Neural cell (in vitro differentiated cells): ENCODE measurements around the gene TMEM164.

Experiments used
- EP300 ChIP-seq: fragments of 450-650 bp; conservative IDR thresholded peaks from 2 replicates; pipeline ENCODE4 v1.6.1; 2014; ENCODE audit warnings: antibody characterized with exemption, mild to moderate bottlenecking, moderate library complexity; ENCODE audit not compliant: poor library complexity, severe bottlenecking
- EZH2 ChIP-seq: fragments of 200-600, 300-800 bp; shearing (Covaris generic), sonication (generic); IDR thresholded peaks from 2 replicates; pipeline ENCODE4 v1.6.1; 2014; ENCODE audit warnings: antibody characterized with exemption, low read length, borderline replicate concordance, mild to moderate bottlenecking; ENCODE audit not compliant: insufficient read depth, poor library complexity, severe bottlenecking
- MXI1 ChIP-seq: fragments of 450-650 bp; conservative IDR thresholded peaks from 2 replicates; pipeline ENCODE4 v1.6.1; 2014; ENCODE audit warnings: antibody characterized with exemption, mild to moderate bottlenecking; ENCODE audit not compliant: poor library complexity, severe bottlenecking
- POLR2AphosphoS5 ChIP-seq: IDR thresholded peaks from 2 replicates; pipeline ENCODE4 v1.6.1; 2012
- RAD21 ChIP-seq: fragments of 450-650 bp; conservative IDR thresholded peaks from 2 replicates; pipeline ENCODE4 v1.6.1; 2014; ENCODE audit warnings: antibody characterized with exemption, mild to moderate bottlenecking, moderate library complexity
- SMC3 ChIP-seq: fragments of 450-650 bp; conservative IDR thresholded peaks from 2 replicates; pipeline ENCODE4 v1.6.1; 2014; ENCODE audit warnings: antibody characterized with exemption, mild to moderate bottlenecking, moderate library complexity; ENCODE audit not compliant: poor library complexity
- TAF1 ChIP-seq: IDR thresholded peaks from 2 replicates; pipeline ENCODE4 v1.6.1; 2012; ENCODE audit warnings: low read depth
- TF ChIP-seq, protein P1 (sequence below): fragments of 450-650 bp; IDR thresholded peaks from 2 replicates; pipeline ENCODE4 v1.5.1; 2014; ENCODE audit warnings: antibody characterized with exemption, mild to moderate bottlenecking, moderate library complexity; ENCODE audit not compliant: poor library complexity, severe bottlenecking
- TF ChIP-seq, protein P2 (sequence below): IDR thresholded peaks from 2 replicates; pipeline ENCODE4 v1.6.1; 2012; ENCODE audit warnings: borderline replicate concordance

DNA sequence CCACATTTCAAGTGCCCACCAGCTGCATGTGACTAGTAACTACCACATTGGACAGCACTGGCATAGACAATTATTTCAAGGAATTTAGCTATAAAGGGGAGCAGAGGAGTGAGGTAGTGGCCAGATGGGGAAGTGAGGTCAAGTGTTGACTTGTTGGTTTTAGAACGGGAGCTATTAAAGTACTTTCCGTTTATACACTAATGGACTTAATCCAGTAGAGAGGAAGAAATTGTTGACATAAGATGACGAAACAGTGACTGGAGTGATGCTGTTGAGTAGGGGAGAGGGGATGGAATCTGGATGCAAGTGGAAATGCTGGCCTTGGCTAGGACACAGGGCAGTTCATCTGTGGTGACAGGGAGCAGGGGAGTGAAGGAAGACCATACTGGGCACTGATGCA, 160.6 kb downstream of the TMEM164 start:
- TF ChIP-seq, protein P1, sequence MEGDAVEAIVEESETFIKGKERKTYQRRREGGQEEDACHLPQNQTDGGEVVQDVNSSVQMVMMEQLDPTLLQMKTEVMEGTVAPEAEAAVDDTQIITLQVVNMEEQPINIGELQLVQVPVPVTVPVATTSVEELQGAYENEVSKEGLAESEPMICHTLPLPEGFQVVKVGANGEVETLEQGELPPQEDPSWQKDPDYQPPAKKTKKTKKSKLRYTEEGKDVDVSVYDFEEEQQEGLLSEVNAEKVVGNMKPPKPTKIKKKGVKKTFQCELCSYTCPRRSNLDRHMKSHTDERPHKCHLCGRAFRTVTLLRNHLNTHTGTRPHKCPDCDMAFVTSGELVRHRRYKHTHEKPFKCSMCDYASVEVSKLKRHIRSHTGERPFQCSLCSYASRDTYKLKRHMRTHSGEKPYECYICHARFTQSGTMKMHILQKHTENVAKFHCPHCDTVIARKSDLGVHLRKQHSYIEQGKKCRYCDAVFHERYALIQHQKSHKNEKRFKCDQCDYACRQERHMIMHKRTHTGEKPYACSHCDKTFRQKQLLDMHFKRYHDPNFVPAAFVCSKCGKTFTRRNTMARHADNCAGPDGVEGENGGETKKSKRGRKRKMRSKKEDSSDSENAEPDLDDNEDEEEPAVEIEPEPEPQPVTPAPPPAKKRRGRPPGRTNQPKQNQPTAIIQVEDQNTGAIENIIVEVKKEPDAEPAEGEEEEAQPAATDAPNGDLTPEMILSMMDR = no peak
- TF ChIP-seq TAF1 (no peak), POLR2AphosphoS5 (no peak), EZH2 (no peak), MXI1 (no peak), SMC3 (no peak), RAD21 (no peak), EP300 (no peak)
- TF ChIP-seq, protein P2, sequence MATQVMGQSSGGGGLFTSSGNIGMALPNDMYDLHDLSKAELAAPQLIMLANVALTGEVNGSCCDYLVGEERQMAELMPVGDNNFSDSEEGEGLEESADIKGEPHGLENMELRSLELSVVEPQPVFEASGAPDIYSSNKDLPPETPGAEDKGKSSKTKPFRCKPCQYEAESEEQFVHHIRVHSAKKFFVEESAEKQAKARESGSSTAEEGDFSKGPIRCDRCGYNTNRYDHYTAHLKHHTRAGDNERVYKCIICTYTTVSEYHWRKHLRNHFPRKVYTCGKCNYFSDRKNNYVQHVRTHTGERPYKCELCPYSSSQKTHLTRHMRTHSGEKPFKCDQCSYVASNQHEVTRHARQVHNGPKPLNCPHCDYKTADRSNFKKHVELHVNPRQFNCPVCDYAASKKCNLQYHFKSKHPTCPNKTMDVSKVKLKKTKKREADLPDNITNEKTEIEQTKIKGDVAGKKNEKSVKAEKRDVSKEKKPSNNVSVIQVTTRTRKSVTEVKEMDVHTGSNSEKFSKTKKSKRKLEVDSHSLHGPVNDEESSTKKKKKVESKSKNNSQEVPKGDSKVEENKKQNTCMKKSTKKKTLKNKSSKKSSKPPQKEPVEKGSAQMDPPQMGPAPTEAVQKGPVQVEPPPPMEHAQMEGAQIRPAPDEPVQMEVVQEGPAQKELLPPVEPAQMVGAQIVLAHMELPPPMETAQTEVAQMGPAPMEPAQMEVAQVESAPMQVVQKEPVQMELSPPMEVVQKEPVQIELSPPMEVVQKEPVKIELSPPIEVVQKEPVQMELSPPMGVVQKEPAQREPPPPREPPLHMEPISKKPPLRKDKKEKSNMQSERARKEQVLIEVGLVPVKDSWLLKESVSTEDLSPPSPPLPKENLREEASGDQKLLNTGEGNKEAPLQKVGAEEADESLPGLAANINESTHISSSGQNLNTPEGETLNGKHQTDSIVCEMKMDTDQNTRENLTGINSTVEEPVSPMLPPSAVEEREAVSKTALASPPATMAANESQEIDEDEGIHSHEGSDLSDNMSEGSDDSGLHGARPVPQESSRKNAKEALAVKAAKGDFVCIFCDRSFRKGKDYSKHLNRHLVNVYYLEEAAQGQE = no peak
